ENCODE data around the gene TXNDC12. TPM values are rescaled to one million over a fixed set of nuclear protein-coding genes. Genes with fewer than 3 reads are reported as not detected.

TXNDC12 gene
- total RNA-seq, 1 donor from 2014 or later = 28.5 TPM

GRCh38 chr1:52041551-52042185 lies 13.3 kb downstream of the TXNDC12 start:
- Histone ChIP-seq H3K27ac (no peak overlapping the region), H3K9me3 (no peaks in the 10 kb centered on the region), H3K27me3 (no peaks in the 10 kb centered on the region), H3K36me3 (peaks cover 6 to 22% of the 10 kb centered on the region in 2 donors), H3K4me3 (no peak overlapping the region), H3K4me1 (no peaks in the 10 kb centered on the region)
- intact Hi-C loops (cut with DNase I) = no loop called here
- no peak for DNase-seq (ENCODE audit: extremely low spot score in 2 of 2)
- TF ChIP-seq POLR2A (IDR thresholded peaks at IDR 0.05) (no peak), POLR2AphosphoS5 (IDR thresholded peaks at IDR 0.05; ENCODE audit: insufficient read depth in 1 of 2, low read depth in 1 of 2) (no peak), CTCF (IDR thresholded peaks at IDR 0.05) (no peak)

- H3K4me3 ChIP-seq = no peak overlapping the region
- DNase-seq (ENCODE audit: extremely low spot score in 2 of 2) = no peak
- H3K4me1 ChIP-seq = peaks cover under 1% of the 10 kb centered on the region
- H3K27ac ChIP-seq = no peak overlapping the region
- no peaks in the 10 kb centered on the region for H3K9me3 ChIP-seq
- H3K27me3 ChIP-seq = no peaks in the 10 kb centered on the region
- peaks cover 6 to 18% of the 10 kb centered on the region in 2 donors for H3K36me3 ChIP-seq
- intact Hi-C loops (cut with DNase I) = no loop called here
- TF ChIP-seq POLR2A (IDR thresholded peaks at IDR 0.05) = no peak
- no peak for TF ChIP-seq CTCF (IDR thresholded peaks at IDR 0.05)
- TF ChIP-seq POLR2AphosphoS5 (IDR thresholded peaks at IDR 0.05; ENCODE audit: insufficient read depth in 1 of 2, low read depth in 1 of 2) = no peak
These were observed 17.1 kb downstream of the TXNDC12 start for GRCh38 chr1:52037909-52038308.

- H3K9me3 ChIP-seq = no peaks in the 10 kb centered on the region
- peaks cover 6 to 18% of the 10 kb centered on the region in 2 donors for H3K36me3 ChIP-seq
- H3K27me3 ChIP-seq = no peaks in the 10 kb centered on the region
- peaks cover 5% of the 10 kb centered on the region for H3K4me1 ChIP-seq
- TF ChIP-seq POLR2A (IDR thresholded peaks at IDR 0.05) = no peak
- no peak for TF ChIP-seq POLR2AphosphoS5 (IDR thresholded peaks at IDR 0.05; ENCODE audit: insufficient read depth in 1 of 2, low read depth in 1 of 2)
- no peak for TF ChIP-seq CTCF (IDR thresholded peaks at IDR 0.05)
- H3K4me3 ChIP-seq = no peak overlapping the region
- intact Hi-C loops (cut with DNase I) = no loop called here
- H3K27ac ChIP-seq = no peak overlapping the region
- DNase-seq (ENCODE audit: extremely low spot score in 2 of 2) = no peak
These were observed 17.6 kb downstream of the TXNDC12 start for GRCh38 chr1:52037402-52037814.

- H3K4me3 ChIP-seq = peak overlapping the region; percentile 60 to 84
- intact Hi-C loops (cut with DNase I) = no loop called here
- TF ChIP-seq CTCF (IDR thresholded peaks at IDR 0.05) (no peak), POLR2AphosphoS5 (IDR thresholded peaks at IDR 0.05; ENCODE audit: insufficient read depth in 1 of 2, low read depth in 1 of 2) (no peak), POLR2A (IDR thresholded peaks at IDR 0.05) (no peak)
- no peaks in the 10 kb centered on the region for H3K27me3 ChIP-seq
- DNase-seq (ENCODE audit: extremely low spot score in 2 of 2) = no peak
- peaks cover 30% of the 10 kb centered on the region for H3K4me1 ChIP-seq
- no peaks in the 10 kb centered on the region for H3K9me3 ChIP-seq
- peaks cover 0 to under 1% of the 10 kb centered on the region in 2 donors for H3K36me3 ChIP-seq
- peak overlapping the region; percentile 54 for H3K27ac ChIP-seq
These were observed 21.0 kb downstream of the TXNDC12 start for GRCh38 chr1:52034050-52034384.

GRCh38 chr1:52033190-52034049 lies 21.6 kb downstream of the TXNDC12 start, which contains the start of gene KTI12:
Gene KTI12, minus strand, starts transcription at chr1:52033810. Its CDS starts 49 bp downstream, at chr1:52033761.
- peaks cover 30% of the 10 kb centered on the region for H3K4me1 ChIP-seq
- H3K27ac ChIP-seq = peak within 1 kb of the TSS; percentile 54
- no peaks in the 10 kb centered on the region for H3K9me3 ChIP-seq
- no peaks in the 10 kb centered on the region for H3K36me3 ChIP-seq
- intact Hi-C loops (cut with DNase I) = no loop called here
- H3K4me3 ChIP-seq = peak within 1 kb of the TSS; percentile 60 to 84
- H3K27me3 ChIP-seq = no peaks in the 10 kb centered on the region
- peak in 1 of 2 donors; percentile 19 for TF ChIP-seq POLR2A (IDR thresholded peaks at IDR 0.05)
- TF ChIP-seq POLR2AphosphoS5 (IDR thresholded peaks at IDR 0.05; ENCODE audit: insufficient read depth in 1 of 2, low read depth in 1 of 2) = peak; percentile 59 to 84
- no peak for TF ChIP-seq CTCF (IDR thresholded peaks at IDR 0.05)
- no peak for DNase-seq (ENCODE audit: extremely low spot score in 2 of 2)
